22Rv1 (cell line): ENCODE measurements around the gene ORMDL3.

Experiments
- ZFX ChIP-seq: fragments of 450-650 bp; IDR thresholded peaks from 2 replicates; pipeline ENCODE4 v1.6.1; 2017; ENCODE audit warnings: antibody characterized with exemption, borderline replicate concordance
- TF ChIP-seq, protein P1 (sequence below): fragments of 450-650 bp; IDR thresholded peaks from 2 replicates; pipeline ENCODE4 v1.5.1; 2017; ENCODE audit warnings: mild to moderate bottlenecking

DNA sequence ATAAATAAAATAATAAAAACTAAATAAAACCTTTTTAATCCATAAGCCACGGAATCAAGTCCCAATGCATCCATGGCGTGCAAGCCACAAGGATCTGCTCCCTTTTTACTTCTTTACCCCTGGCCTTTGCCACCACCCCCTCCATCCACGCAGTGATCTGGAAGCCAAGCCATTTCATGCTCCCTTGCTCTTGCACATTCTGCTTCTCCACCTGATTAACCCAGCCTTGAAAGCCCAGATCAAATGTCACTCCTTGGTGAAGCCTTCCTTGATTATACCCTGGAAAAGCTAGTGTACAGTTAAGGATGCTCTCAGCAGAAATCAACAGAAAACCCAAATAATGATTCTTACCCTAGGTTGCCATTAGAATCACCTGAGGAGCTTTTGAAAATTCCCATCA lies 10.0 kb upstream of the ORMDL3 start:
- TF ChIP-seq, protein P1, sequence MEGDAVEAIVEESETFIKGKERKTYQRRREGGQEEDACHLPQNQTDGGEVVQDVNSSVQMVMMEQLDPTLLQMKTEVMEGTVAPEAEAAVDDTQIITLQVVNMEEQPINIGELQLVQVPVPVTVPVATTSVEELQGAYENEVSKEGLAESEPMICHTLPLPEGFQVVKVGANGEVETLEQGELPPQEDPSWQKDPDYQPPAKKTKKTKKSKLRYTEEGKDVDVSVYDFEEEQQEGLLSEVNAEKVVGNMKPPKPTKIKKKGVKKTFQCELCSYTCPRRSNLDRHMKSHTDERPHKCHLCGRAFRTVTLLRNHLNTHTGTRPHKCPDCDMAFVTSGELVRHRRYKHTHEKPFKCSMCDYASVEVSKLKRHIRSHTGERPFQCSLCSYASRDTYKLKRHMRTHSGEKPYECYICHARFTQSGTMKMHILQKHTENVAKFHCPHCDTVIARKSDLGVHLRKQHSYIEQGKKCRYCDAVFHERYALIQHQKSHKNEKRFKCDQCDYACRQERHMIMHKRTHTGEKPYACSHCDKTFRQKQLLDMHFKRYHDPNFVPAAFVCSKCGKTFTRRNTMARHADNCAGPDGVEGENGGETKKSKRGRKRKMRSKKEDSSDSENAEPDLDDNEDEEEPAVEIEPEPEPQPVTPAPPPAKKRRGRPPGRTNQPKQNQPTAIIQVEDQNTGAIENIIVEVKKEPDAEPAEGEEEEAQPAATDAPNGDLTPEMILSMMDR, result no peak
- no peak for TF ChIP-seq ZFX
